Tibial nerve (tissue), 4 donors: ENCODE measurements around the gene ANKRA2.

Experiments
- CTCF ChIP-seq, 5 experiments: fragments of 200-600 bp in 3 of 5; fragments of 450-650 bp in 2 of 5; sonication (generic) in 3 of 5; IDR thresholded peaks; one replicate each; pipeline ENCODE4 v1.5.1; 2016 to 2019; ENCODE audit warnings: antibody characterized with exemption in 5 of 5, mild to moderate bottlenecking in 3 of 5, moderate library complexity in 2 of 5
- EP300 ChIP-seq, 2 donors: sonication (generic); formaldehyde crosslinking; IDR thresholded peaks; one replicate each; pipeline ENCODE4 v1.6.1; 2017; ENCODE audit warnings: antibody characterized with exemption in 2 of 2, mild to moderate bottlenecking in 1 of 2
- POLR2A ChIP-seq, 2 donors: fragments of 450-650 bp; IDR thresholded peaks; one replicate each; pipeline ENCODE4 v1.6.1; 2017; ENCODE audit warnings: antibody characterized with exemption in 2 of 2, mild to moderate bottlenecking in 2 of 2, moderate library complexity in 2 of 2

- TF ChIP-seq CTCF (IDR thresholded peaks at IDR 0.05) (no peak), EP300 (IDR thresholded peaks at IDR 0.05) (no peak), POLR2A (IDR thresholded peaks at IDR 0.05) (no peak)
These were observed 20.7 kb downstream of the ANKRA2 start for GRCh38 chr5:73544429-73545402.
